ENCODE measurements around the gene ZNF532. TPM values are rescaled to one million over a fixed set of nuclear protein-coding genes. Genes with fewer than 3 reads are reported as not detected.
"Not testable (repeated sequence)": the region's sequence is repeated elsewhere in the genome, so short reads cannot be mapped to it uniquely, and the experiment has no call there.

Gene ZNF532
- total RNA-seq, 1 experiment from 2014 or later = 18.6 TPM

DNA sequence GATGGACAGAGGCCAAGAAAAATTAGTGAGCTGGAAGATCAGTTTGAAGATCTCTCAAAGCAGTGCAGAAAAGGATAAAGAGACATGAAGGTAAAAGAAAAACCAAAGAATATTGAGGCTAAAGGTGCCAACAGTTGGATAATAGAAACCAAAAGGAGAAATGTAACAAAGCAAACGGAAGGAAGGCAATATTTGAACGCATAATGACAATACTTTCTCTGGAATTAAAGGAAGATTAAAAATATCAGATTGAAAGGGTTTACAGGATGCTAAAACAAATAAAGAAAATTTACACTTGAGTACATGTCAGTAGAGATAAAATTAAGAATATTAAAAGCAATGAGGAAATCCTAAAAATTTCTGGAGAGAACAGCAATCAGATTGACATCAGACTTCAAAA, 149.1 kb downstream of the ZNF532 start:
- Histone ChIP-seq H3K27me3 (no peaks in the 10 kb centered on the region), H3K36me3 (no peaks in the 10 kb centered on the region), H3K9me3 (no peaks in the 10 kb centered on the region), H3K4me3 (no peak overlapping the region)
- DNase-seq = no peak

DNA sequence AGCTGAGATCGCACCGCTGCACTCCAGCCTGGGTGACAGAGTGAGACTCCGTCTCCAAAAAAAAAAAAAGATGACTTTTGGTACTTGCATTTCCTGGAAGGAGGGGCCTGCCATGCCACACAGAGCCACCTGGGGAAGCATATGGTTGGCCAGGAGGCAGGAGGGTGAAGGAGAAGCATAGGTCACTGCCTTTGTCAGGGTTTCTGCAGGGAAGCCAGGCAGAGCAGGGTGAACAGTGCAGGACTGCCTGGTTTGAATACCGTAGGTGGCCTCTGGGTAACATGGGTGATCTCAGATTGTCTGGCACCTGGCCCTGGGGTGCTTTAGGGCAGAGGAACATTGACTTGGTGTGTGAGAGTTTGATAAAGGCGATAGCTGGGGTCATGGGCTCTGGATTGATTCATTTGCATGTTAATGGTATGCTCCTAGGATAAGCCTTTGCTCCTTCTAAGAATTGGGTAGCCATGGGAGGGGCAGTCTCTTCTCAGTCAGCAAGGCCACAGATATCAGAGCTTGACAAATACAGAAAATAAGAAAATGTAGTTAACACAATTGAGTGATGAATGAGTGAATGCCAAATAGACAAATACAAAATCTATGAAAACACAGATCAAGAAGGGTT, 151.0 kb downstream of the ZNF532 start:
- Histone ChIP-seq H3K4me3 (no peak overlapping the region), H3K27me3 (no peaks in the 10 kb centered on the region), H3K36me3 (no peaks in the 10 kb centered on the region), H3K9me3 (no peaks in the 10 kb centered on the region)
- DNase-seq = no peak

DNA sequence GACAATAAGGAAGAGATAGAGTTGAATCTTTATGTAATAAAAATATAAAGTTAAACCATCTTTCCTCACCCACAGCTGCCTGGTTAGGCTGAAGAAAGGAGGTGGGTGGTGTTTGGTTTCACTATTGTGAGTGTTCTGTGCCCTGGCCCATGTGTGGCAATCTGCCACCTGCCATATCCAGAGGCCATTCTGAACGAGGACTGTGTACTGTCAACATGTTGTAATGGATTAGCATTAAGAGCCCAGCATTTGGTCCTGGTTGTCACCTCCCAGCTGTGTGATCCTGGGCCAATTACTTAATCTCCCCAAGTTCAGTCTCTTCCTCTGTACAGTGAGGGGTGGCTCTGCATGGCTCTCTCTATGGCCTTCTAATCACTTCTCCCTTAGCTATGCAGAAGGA, 156.8 kb downstream of the ZNF532 start:
- Histone ChIP-seq H3K27me3 (no peaks in the 10 kb centered on the region), H3K36me3 (no peaks in the 10 kb centered on the region), H3K4me3 (no peak overlapping the region), H3K9me3 (no peaks in the 10 kb centered on the region)
- DNase-seq = no peak

- H3K27me3 ChIP-seq = no peaks in the 10 kb centered on the region
- DNase-seq = peak; percentile 83
- H3K9me3 ChIP-seq = no peaks in the 10 kb centered on the region
- H3K36me3 ChIP-seq = no peaks in the 10 kb centered on the region
- no peak overlapping the region for H3K4me3 ChIP-seq
These were observed 157.7 kb downstream of the ZNF532 start for GRCh38 chr18:59022167-59022945.

- H3K27me3 ChIP-seq = no peaks in the 10 kb centered on the region
- DNase-seq = peak; percentile 70
- H3K36me3 ChIP-seq = no peaks in the 10 kb centered on the region
- H3K9me3 ChIP-seq = no peaks in the 10 kb centered on the region
- H3K4me3 ChIP-seq = no peak overlapping the region
These were observed 160.2 kb downstream of the ZNF532 start for GRCh38 chr18:59024829-59025228.

- H3K27me3 ChIP-seq, DNase-seq, H3K4me3 ChIP-seq, H3K36me3 ChIP-seq, H3K9me3 ChIP-seq: not testable (repeated sequence)
These were observed 160.9 kb downstream of the ZNF532 start for GRCh38 chr18:59025532-59025931.

GRCh38 chr18:59026364-59026763, 161.7 kb downstream of the ZNF532 start:
- DNase-seq = no peak
- H3K9me3 ChIP-seq = no peaks in the 10 kb centered on the region
- no peaks in the 10 kb centered on the region for H3K36me3 ChIP-seq
- H3K4me3 ChIP-seq = no peak overlapping the region
- H3K27me3 ChIP-seq = no peaks in the 10 kb centered on the region

DNA sequence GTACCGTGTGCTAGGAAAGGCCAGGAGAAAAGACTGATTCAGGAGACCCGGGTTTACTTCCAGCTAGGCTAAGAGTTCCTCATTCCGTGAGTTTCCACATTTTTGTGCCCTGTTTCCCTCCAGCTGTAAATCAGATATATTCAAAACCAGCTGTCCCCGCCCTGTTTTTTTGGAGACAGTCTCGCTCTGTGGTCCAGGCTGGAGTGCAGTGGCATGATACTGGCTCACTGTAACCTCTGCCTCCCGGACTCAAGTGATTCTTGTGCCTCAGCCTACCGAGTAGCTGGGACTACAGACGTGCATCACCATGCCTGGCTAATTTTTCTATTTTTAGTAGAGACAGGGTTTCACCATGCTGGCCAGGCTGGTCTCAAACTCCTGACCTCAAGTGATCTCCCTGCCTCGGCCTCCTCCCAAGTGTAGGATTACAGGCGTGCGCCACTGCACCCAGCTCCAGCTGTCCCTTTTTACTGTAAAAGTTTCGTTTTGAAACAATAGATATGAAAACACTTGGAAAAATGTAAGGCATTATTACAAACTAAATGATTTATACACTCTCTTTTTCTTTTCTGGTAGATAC, 162.2 kb downstream of the ZNF532 start:
- H3K36me3 ChIP-seq = no peaks in the 10 kb centered on the region
- H3K27me3 ChIP-seq = no peaks in the 10 kb centered on the region
- H3K4me3 ChIP-seq = no peak overlapping the region
- no peaks in the 10 kb centered on the region for H3K9me3 ChIP-seq
- no peak for DNase-seq

DNA sequence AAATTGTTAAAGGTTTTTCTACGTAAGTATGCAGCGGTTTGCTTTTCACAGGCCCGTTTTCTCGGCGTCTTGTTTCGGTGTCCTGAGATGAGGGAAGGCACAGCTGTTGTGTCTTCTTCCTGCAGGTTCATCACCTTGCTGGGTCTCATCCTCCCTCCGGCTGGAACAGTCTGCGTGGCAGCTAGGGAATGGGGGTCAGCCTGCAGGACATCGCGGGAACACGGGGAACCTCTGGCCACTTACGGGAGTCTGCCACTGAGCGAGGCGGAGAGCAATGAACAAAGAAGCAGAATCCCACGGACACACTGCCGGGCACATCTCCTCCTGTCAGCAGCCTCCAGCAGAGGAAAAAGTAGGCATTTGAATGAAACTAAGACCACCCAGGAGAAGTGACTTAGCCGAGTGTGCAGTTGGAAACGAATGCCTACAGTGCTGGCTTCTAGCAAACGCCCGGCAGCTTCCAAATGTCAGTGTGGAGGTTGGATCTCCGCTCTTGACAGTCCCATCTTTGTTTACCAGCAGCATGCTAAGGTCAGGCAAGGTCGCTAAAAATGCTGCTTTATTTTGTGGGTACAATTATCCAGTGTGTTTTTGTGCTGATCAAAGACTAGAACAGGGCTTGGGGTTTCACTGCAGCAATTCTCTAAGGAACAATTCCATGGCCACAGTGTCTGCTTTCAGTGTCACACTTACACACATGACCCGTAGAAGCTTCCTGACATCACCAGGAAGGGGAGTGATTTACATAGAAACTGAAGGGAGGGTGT, 165.2 kb downstream of the ZNF532 start:
- Histone ChIP-seq H3K4me3 (no peak overlapping the region), H3K27me3 (no peaks in the 10 kb centered on the region), H3K9me3 (no peaks in the 10 kb centered on the region), H3K36me3 (no peaks in the 10 kb centered on the region)
- DNase-seq = no peak

- DNase-seq = no peak
- Histone ChIP-seq H3K4me3 (no peak overlapping the region), H3K27me3 (no peaks in the 10 kb centered on the region), H3K9me3 (no peaks in the 10 kb centered on the region), H3K36me3 (no peaks in the 10 kb centered on the region)
These were observed 167.6 kb downstream of the ZNF532 start for GRCh38 chr18:59032308-59032707.

DNA sequence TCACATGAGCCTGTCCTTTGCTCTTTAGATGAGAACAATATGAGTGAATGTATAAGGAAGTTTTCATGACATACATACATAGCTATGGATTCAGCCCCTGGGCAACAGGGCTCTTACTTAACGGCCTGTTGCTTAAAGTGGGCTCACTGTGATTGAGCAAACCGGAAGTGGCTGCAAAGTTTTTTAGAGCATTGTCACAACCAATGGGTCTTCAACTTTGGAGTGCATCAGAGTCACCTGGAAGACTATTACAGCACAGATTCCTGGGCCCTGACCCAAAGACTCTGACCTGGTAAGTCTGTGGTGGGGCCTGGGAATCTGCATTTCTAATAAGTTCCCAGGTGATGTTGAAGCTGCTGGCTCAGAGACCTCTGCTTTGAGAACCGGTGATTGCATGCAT, 168.7 kb downstream of the ZNF532 start:
- Histone ChIP-seq H3K27me3 (no peaks in the 10 kb centered on the region), H3K36me3 (no peaks in the 10 kb centered on the region), H3K4me3 (no peak overlapping the region), H3K9me3 (no peaks in the 10 kb centered on the region)
- DNase-seq = no peak

DNA sequence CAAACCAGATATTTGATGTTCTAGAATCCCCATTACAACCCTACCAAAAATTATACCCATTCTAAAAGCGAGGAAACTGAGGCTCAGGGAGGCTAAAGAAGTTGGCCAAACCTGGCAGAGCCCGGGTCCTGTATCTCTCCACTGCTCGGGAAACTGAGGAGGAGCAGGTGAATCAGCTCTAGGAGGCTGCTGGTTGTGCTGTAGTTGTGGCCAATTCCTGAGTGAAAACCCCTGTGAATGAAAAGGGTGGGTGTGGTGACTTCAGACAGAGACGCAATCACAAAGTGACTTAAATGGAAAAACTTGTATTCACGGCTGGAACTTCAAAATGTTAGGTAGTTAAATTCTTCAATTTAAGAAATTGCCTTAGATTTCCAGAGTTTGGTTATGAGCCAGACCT, 169.3 kb downstream of the ZNF532 start:
- no peak overlapping the region for H3K4me3 ChIP-seq
- H3K36me3 ChIP-seq = no peaks in the 10 kb centered on the region
- H3K9me3 ChIP-seq = no peaks in the 10 kb centered on the region
- DNase-seq = no peak
- H3K27me3 ChIP-seq = no peaks in the 10 kb centered on the region

- H3K36me3 ChIP-seq = no peaks in the 10 kb centered on the region
- H3K9me3 ChIP-seq = no peaks in the 10 kb centered on the region
- H3K4me3 ChIP-seq = no peak overlapping the region
- DNase-seq = no peak
- no peaks in the 10 kb centered on the region for H3K27me3 ChIP-seq
These were observed 170.9 kb downstream of the ZNF532 start for GRCh38 chr18:59035591-59035990.

Other genes with a start within 250 kb of the ZNF532 start
- gene ALPK2, start 235.8 kb upstream of the ZNF532 start, total RNA-seq (2014; rRNA removed; shearing (Covaris generic); ENCODE audit: low replicate concordance) = 6.2 and 10.5 TPM in 2 replicates
- gene MALT1, start 193.4 kb upstream of the ZNF532 start, total RNA-seq (2014; rRNA removed; shearing (Covaris generic); ENCODE audit: low replicate concordance) = 18.1 and 24.6 TPM in 2 replicates